Measurements from ENCODE around the gene ZRSR2. TPM values are rescaled to one million over a fixed set of nuclear protein-coding genes. Genes with fewer than 3 reads are reported as not detected.

ZRSR2 gene
- total and polyA plus RNA-seq, 10 of the 15 experiments (the other 5 are each of a cell fraction or from before 2014, with no cell fraction given) = 8.8 to 34.1 (median 15.6) TPM

DNA sequence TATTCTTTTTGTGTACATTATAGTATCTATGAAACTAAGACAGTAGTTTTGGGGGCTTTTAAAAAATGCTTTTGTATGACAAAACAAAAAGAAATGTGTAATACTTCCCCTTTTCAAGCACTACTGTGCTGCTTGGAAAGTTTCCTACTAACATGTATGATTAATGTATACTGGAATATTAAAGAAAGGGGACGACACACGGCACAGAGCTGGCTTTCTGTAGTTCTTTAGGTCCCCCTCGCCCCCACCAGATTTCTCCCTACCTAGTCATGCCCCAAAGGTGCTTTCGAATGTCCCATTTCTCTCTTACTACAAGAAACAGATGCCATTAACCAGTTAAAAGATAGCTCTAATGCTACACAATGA, 65.9 kb downstream of the ZRSR2 start:
- POLR2A ChIA-PET = interaction anchor here (1.3 to 2.9 kb wide), 3 partner anchors 10 to 66 kb away, joined by 3 to 18 read pairs (median 4); partner anchors contain the start of gene ZRSR2

More for the DNA sequence above, 65.9 kb downstream of the ZRSR2 start:
- Histone ChIP-seq H3K4me2 (ENCODE audit: control insufficient read depth, insufficient read depth) (peak overlapping the region; percentile 80), H2AFZ (ENCODE audit: control insufficient read depth, low read depth, low read length) (peak overlapping the region; percentile 94), H3K27me3 (replicated peaks in 1 of 2; ENCODE audit: control insufficient read depth in 2 of 2, insufficient read depth in 2 of 2, low read length in 1 of 2) (no peaks in the 10 kb centered on the region), H3K9me3 (replicated peaks; ENCODE audit: control insufficient read depth, insufficient read depth, low read length) (no peaks in the 10 kb centered on the region), H3K27ac (ENCODE audit: control insufficient read depth, insufficient read depth) (peak overlapping the region; percentile 90), H3K79me2 (ENCODE audit: control insufficient read depth, insufficient read depth, low read length) (peaks cover 21% of the 10 kb centered on the region), H3K9ac (ENCODE audit: control insufficient read depth, insufficient read depth, low read length) (peak overlapping the region; percentile 53), H3K4me1 (ENCODE audit: control insufficient read depth, insufficient read depth, low read length) (0 out of 2 replicates have a peak, but pooled peaks cover 3% of the 10 kb centered on the region), H3K4me3 (0 out of 2 replicates have a peak overlapping the region, but pooled peaks have one; percentile 31), H4K20me1 (ENCODE audit: control insufficient read depth, insufficient read depth) (no peaks in the 10 kb centered on the region), H3K36me3 (ENCODE audit: control insufficient read depth in 2 of 2, insufficient read depth in 2 of 2, low read length in 1 of 2) (no peaks in the 10 kb centered on the region)
- TF ChIP-seq SPI1 (IDR thresholded peaks at IDR 0.05; ENCODE audit: borderline replicate concordance, insufficient read depth, low read depth, low read length) (no peak), NRF1 (conservative IDR thresholded peaks at IDR 0.05; ENCODE audit: low read depth, low read length) (no peak), SMC3 (IDR thresholded peaks at IDR 0.05; ENCODE audit: borderline replicate concordance, low read length) (no peak), JUNB (IDR thresholded peaks at IDR 0.05) (0 out of 2 replicates have a peak, but pooled peaks have one; percentile 0), MTA3 (IDR thresholded peaks at IDR 0.05; ENCODE audit: borderline replicate concordance, low read length) (no peak), ZNF622 (IDR thresholded peaks at IDR 0.05) (no peak)
- TF ChIP-seq, protein P1, sequence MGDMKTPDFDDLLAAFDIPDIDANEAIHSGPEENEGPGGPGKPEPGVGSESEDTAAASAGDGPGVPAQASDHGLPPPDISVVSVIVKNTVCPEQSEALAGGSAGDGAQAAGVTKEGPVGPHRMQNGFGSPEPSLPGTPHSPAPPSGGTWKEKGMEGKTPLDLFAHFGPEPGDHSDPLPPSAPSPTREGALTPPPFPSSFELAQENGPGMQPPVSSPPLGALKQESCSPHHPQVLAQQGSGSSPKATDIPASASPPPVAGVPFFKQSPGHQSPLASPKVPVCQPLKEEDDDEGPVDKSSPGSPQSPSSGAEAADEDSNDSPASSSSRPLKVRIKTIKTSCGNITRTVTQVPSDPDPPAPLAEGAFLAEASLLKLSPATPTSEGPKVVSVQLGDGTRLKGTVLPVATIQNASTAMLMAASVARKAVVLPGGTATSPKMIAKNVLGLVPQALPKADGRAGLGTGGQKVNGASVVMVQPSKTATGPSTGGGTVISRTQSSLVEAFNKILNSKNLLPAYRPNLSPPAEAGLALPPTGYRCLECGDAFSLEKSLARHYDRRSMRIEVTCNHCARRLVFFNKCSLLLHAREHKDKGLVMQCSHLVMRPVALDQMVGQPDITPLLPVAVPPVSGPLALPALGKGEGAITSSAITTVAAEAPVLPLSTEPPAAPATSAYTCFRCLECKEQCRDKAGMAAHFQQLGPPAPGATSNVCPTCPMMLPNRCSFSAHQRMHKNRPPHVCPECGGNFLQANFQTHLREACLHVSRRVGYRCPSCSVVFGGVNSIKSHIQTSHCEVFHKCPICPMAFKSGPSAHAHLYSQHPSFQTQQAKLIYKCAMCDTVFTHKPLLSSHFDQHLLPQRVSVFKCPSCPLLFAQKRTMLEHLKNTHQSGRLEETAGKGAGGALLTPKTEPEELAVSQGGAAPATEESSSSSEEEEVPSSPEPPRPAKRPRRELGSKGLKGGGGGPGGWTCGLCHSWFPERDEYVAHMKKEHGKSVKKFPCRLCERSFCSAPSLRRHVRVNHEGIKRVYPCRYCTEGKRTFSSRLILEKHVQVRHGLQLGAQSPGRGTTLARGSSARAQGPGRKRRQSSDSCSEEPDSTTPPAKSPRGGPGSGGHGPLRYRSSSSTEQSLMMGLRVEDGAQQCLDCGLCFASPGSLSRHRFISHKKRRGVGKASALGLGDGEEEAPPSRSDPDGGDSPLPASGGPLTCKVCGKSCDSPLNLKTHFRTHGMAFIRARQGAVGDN (IDR thresholded peaks at IDR 0.05) = no peak
- intact Hi-C loops (cut with micrococcal nuclease; ENCODE audit: unreplicated experiment) (loop anchor here (10.0 kb wide), 1 partner anchor 359 kb away; no protein-coding TSS in a partner anchor), in situ Hi-C loops (cut with MboI) (no loop called here)
- BruUV-seq (replicated peaks) = no TSS peak
- peak; percentile 6 for ATAC-seq
- DNase-seq (ENCODE audit: low read depth, low spot score) = no peak
- CTCF ChIA-PET = interaction anchor here (0.6 to 1.8 kb wide), 6 partner anchors 27 to 283 kb away, joined by 3 to 6 read pairs (median 4); no protein-coding TSS in a partner anchor
- 28% methylated on average over 4 of the region's 4 CpGs for WGBS (ENCODE audit: insufficient coverage, insufficient replicate concordance, low lambda C conversion rate, missing lambda C conversion rate)
- RAD21 ChIA-PET (ENCODE audit: unreplicated experiment) = interaction anchor here (0.5 to 3.1 kb wide), 6 partner anchors 9 to 167 kb away, joined by 3 to 20 read pairs (median 3); no protein-coding TSS in a partner anchor
- FAIRE-seq = no peak
- SMC1A ChIA-PET (ENCODE audit: uncharacterized antibody, unreplicated experiment) = interaction anchor here (1.0 to 3.0 kb wide), 10 partner anchors 9 to 282 kb away, joined by 3 to 16 read pairs (median 3); no protein-coding TSS in a partner anchor
